ENCODE results near the gene PTK7.
A peak's percentile ranks its signal among the peaks of the same experiment; 100 is the strongest.

Gene PTK7

DNA sequence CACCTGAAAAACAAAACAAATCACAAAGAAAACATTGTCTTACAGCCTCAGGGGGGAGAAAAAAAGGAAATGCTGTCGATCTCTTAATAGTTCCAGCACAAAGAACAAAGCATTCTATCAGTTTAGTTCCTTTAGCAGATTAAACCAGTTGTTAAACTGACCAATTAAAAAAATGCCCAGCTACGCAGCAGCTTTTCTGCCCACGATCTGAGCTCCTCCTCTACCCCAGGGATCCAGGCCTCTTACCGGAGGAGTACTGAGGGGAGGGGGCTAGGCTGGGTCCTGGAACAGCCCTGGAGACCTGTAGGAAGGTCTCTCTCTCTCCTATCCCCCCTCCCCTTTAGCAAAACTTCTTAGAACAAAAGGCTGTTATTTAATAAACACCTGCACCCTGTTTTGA, 13.4 kb downstream of the PTK7 start:
- peak overlapping the region; percentile 38 to 43 for H3K4ac ChIP-seq (ENCODE audit: low read depth in 1 of 2, low read length in 2 of 2)
- H3K4me3 ChIP-seq (ENCODE audit: insufficient read depth in 1 of 2, low read depth in 1 of 2, low read length in 2 of 2) = no peak overlapping the region
- H3K4me1 ChIP-seq (ENCODE audit: control insufficient read depth, insufficient read depth, low read depth, low read length) = peaks cover 45% of the 10 kb centered on the region
- no CpG with 5 or more reads among the region's 4 CpGs for WGBS
- no peak for DNase-seq
- peak overlapping the region in 1 of 2 experiments; percentile 46 for H3K18ac ChIP-seq (ENCODE audit: low read depth in 1 of 2, low read length in 2 of 2)
- H2AFZ ChIP-seq (ENCODE audit: low read depth, low read length) = no peak overlapping the region
- H3K9ac ChIP-seq (ENCODE audit: low read length) = peak overlapping the region; percentile 17
- no peak overlapping the region for H2BK120ac ChIP-seq (ENCODE audit: low read depth, low read length)
- no peak overlapping the region for H3K14ac ChIP-seq (ENCODE audit: low read length in 2 of 2)
- peak overlapping the region; percentile 77 for H2BK5ac ChIP-seq (ENCODE audit: low read depth, low read length, poor library complexity, severe bottlenecking)
- H3K4me2 ChIP-seq (ENCODE audit: low read length, poor library complexity, severe bottlenecking) = peak overlapping the region; percentile 46
- no peaks in the 10 kb centered on the region for H3K9me3 ChIP-seq (ENCODE audit: control insufficient read depth, low read length)
- H3K79me1 ChIP-seq (replicated peaks; ENCODE audit: low read length, poor library complexity, severe bottlenecking) = peaks cover 3% of the 10 kb centered on the region
- peak overlapping the region; percentile 88 for H3K27ac ChIP-seq (ENCODE audit: low read length, poor library complexity, severe bottlenecking)
- peak overlapping the region; percentile 84 for H2BK15ac ChIP-seq (ENCODE audit: low read depth, poor library complexity, severe bottlenecking)
- H3K23ac ChIP-seq (ENCODE audit: low read length in 2 of 2) = peak overlapping the region in 1 of 2 experiments; percentile 89
- peak overlapping the region; percentile 97 for H2AK5ac ChIP-seq (ENCODE audit: low read length, severe bottlenecking)
- H3K36me3 ChIP-seq (ENCODE audit: control insufficient read depth in 1 of 2, insufficient read depth in 2 of 2, low read depth in 1 of 2, low read length in 2 of 2) = no peaks in the 10 kb centered on the region
- H4K8ac ChIP-seq (ENCODE audit: low read length) = no peak overlapping the region
- peak overlapping the region; percentile 77 for H4K91ac ChIP-seq (ENCODE audit: low read length)
- H2BK12ac ChIP-seq (ENCODE audit: low read length in 2 of 2) = no peak overlapping the region
- H3K27me3 ChIP-seq (ENCODE audit: control insufficient read depth in 1 of 2, insufficient read depth in 1 of 2, low read length in 2 of 2) = no peaks in the 10 kb centered on the region

DNA sequence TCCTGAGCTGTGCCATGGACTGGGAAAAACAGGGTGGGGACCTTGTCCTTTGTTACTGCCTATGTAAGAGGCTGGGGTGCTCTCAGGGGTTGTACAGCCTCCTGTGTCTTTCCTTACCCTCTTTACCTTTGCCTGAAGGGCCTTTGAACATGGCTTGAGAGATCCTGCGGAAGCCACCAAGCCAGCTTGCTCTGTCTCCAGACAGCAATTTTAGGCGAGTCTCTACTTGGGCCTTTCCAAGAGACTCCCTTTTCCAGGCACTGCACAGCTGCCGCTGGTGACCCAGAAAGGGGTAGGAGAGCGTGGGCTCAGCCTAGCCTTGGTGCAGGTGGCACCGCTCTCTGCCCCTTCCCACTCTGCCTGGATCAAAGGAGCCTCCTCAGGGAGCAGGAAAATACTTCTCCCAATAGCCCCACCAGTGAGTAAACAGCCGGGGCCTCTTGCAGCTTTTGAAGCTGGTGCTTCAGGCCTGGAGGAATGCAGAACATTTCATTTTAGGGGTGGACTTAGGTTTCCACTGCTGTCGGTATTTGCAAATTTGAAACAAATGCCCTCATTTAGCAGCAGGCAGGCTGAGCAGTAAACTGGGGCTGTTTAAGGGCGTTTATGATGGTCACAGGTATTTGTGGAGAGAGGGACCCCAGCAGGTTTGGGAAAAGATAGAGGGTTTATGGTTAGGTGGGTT, 13.9 kb downstream of the PTK7 start:
- H2BK5ac ChIP-seq (ENCODE audit: low read depth, low read length, poor library complexity, severe bottlenecking) = peak overlapping the region; percentile 77
- no peak overlapping the region for H3K14ac ChIP-seq (ENCODE audit: low read length in 2 of 2)
- peak overlapping the region in 1 of 2 experiments; percentile 89 for H3K23ac ChIP-seq (ENCODE audit: low read length in 2 of 2)
- peak overlapping the region; percentile 77 for H4K91ac ChIP-seq (ENCODE audit: low read length)
- WGBS = 43% methylated on average over 7 of the region's 8 CpGs
- H2BK15ac ChIP-seq (ENCODE audit: low read depth, poor library complexity, severe bottlenecking) = peak overlapping the region; percentile 84
- peak overlapping the region in 1 of 2 experiments; percentile 46 for H3K18ac ChIP-seq (ENCODE audit: low read depth in 1 of 2, low read length in 2 of 2)
- H3K9me3 ChIP-seq (ENCODE audit: control insufficient read depth, low read length) = no peaks in the 10 kb centered on the region
- no peak overlapping the region for H2BK120ac ChIP-seq (ENCODE audit: low read depth, low read length)
- no peak overlapping the region for H3K4me3 ChIP-seq (ENCODE audit: insufficient read depth in 1 of 2, low read depth in 1 of 2, low read length in 2 of 2)
- no peaks in the 10 kb centered on the region for H3K36me3 ChIP-seq (ENCODE audit: control insufficient read depth in 1 of 2, insufficient read depth in 2 of 2, low read depth in 1 of 2, low read length in 2 of 2)
- peaks cover 45% of the 10 kb centered on the region for H3K4me1 ChIP-seq (ENCODE audit: control insufficient read depth, insufficient read depth, low read depth, low read length)
- H2AFZ ChIP-seq (ENCODE audit: low read depth, low read length) = no peak overlapping the region
- H4K8ac ChIP-seq (ENCODE audit: low read length) = peak overlapping the region; percentile 35
- H2AK5ac ChIP-seq (ENCODE audit: low read length, severe bottlenecking) = peak overlapping the region; percentile 97
- peak overlapping the region; percentile 17 for H3K9ac ChIP-seq (ENCODE audit: low read length)
- no peak overlapping the region for H2BK12ac ChIP-seq (ENCODE audit: low read length in 2 of 2)
- peak overlapping the region; percentile 38 to 67 for H3K4ac ChIP-seq (ENCODE audit: low read depth in 1 of 2, low read length in 2 of 2)
- H3K4me2 ChIP-seq (ENCODE audit: low read length, poor library complexity, severe bottlenecking) = peak overlapping the region; percentile 46
- H3K79me1 ChIP-seq (replicated peaks; ENCODE audit: low read length, poor library complexity, severe bottlenecking) = peaks cover 3% of the 10 kb centered on the region
- H3K27me3 ChIP-seq (ENCODE audit: control insufficient read depth in 1 of 2, insufficient read depth in 1 of 2, low read length in 2 of 2) = no peaks in the 10 kb centered on the region
- H3K27ac ChIP-seq (ENCODE audit: low read length, poor library complexity, severe bottlenecking) = peak overlapping the region; percentile 88
- peak; percentile 20 for DNase-seq

GRCh38 chr6:43090559-43090956, 14.4 kb downstream of the PTK7 start:
- Histone ChIP-seq H3K14ac (ENCODE audit: low read length in 2 of 2) (no peak overlapping the region), H3K27me3 (ENCODE audit: control insufficient read depth in 1 of 2, insufficient read depth in 1 of 2, low read length in 2 of 2) (no peaks in the 10 kb centered on the region), H4K91ac (ENCODE audit: low read length) (no peak overlapping the region), H2BK15ac (ENCODE audit: low read depth, poor library complexity, severe bottlenecking) (no peak overlapping the region), H2BK5ac (ENCODE audit: low read depth, low read length, poor library complexity, severe bottlenecking) (no peak overlapping the region), H2BK120ac (ENCODE audit: low read depth, low read length) (no peak overlapping the region), H3K27ac (ENCODE audit: low read length, poor library complexity, severe bottlenecking) (peak overlapping the region; percentile 88), H4K8ac (ENCODE audit: low read length) (no peak overlapping the region), H3K4ac (ENCODE audit: low read depth in 1 of 2, low read length in 2 of 2) (peak overlapping the region in 1 of 2 experiments; percentile 11), H2BK12ac (ENCODE audit: low read length in 2 of 2) (no peak overlapping the region), H3K4me1 (ENCODE audit: control insufficient read depth, insufficient read depth, low read depth, low read length) (peaks cover 45% of the 10 kb centered on the region), H2AFZ (ENCODE audit: low read depth, low read length) (no peak overlapping the region), H3K9me3 (ENCODE audit: control insufficient read depth, low read length) (no peaks in the 10 kb centered on the region), H3K4me3 (ENCODE audit: insufficient read depth in 1 of 2, low read depth in 1 of 2, low read length in 2 of 2) (no peak overlapping the region), H3K36me3 (ENCODE audit: control insufficient read depth in 1 of 2, insufficient read depth in 2 of 2, low read depth in 1 of 2, low read length in 2 of 2) (no peaks in the 10 kb centered on the region), H3K23ac (ENCODE audit: low read length in 2 of 2) (no peak overlapping the region), H3K18ac (ENCODE audit: low read depth in 1 of 2, low read length in 2 of 2) (no peak overlapping the region), H3K4me2 (ENCODE audit: low read length, poor library complexity, severe bottlenecking) (peak overlapping the region; percentile 46), H3K9ac (ENCODE audit: low read length) (peak overlapping the region; percentile 17), H2AK5ac (ENCODE audit: low read length, severe bottlenecking) (peak overlapping the region; percentile 97), H3K79me1 (replicated peaks; ENCODE audit: low read length, poor library complexity, severe bottlenecking) (peaks cover 3% of the 10 kb centered on the region)
- 60% methylated on average over 2 of the region's 2 CpGs for WGBS
- DNase-seq = peak; percentile 27

DNA sequence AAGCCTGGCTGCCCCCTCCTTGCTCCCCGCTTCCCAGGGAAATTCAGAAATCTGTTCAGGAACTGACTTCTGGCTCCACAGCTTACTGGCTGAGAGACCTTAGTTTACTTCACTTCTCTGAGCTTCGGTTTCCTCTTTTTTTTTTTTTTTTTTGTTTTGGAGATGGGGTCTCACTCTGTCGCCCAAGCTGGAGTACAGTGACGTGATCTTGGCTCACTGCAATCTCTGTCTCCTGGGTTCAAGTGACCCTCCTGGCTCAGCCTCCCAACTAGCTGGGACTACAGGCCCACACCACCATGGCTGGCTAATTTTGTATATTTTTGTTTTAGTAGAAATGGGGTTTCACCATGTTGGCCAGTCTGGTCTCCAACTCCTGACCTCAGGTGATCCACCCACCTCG, 14.9 kb downstream of the PTK7 start:
- no peak for DNase-seq
- Histone ChIP-seq H2BK5ac (ENCODE audit: low read depth, low read length, poor library complexity, severe bottlenecking) (no peak overlapping the region), H3K14ac (ENCODE audit: low read length in 2 of 2) (no peak overlapping the region), H3K4me3 (ENCODE audit: insufficient read depth in 1 of 2, low read depth in 1 of 2, low read length in 2 of 2) (no peak overlapping the region), H2AK5ac (ENCODE audit: low read length, severe bottlenecking) (peak overlapping the region; percentile 96), H3K79me1 (replicated peaks; ENCODE audit: low read length, poor library complexity, severe bottlenecking) (peaks cover 3% of the 10 kb centered on the region), H2BK120ac (ENCODE audit: low read depth, low read length) (no peak overlapping the region), H2AFZ (ENCODE audit: low read depth, low read length) (no peak overlapping the region), H3K27me3 (ENCODE audit: control insufficient read depth in 1 of 2, insufficient read depth in 1 of 2, low read length in 2 of 2) (no peaks in the 10 kb centered on the region), H3K9me3 (ENCODE audit: control insufficient read depth, low read length) (no peaks in the 10 kb centered on the region), H3K9ac (ENCODE audit: low read length) (no peak overlapping the region), H2BK15ac (ENCODE audit: low read depth, poor library complexity, severe bottlenecking) (no peak overlapping the region), H2BK12ac (ENCODE audit: low read length in 2 of 2) (no peak overlapping the region), H3K36me3 (ENCODE audit: control insufficient read depth in 1 of 2, insufficient read depth in 2 of 2, low read depth in 1 of 2, low read length in 2 of 2) (no peaks in the 10 kb centered on the region), H3K4ac (ENCODE audit: low read depth in 1 of 2, low read length in 2 of 2) (no peak overlapping the region), H4K91ac (ENCODE audit: low read length) (no peak overlapping the region), H4K8ac (ENCODE audit: low read length) (no peak overlapping the region), H3K23ac (ENCODE audit: low read length in 2 of 2) (no peak overlapping the region), H3K4me1 (ENCODE audit: control insufficient read depth, insufficient read depth, low read depth, low read length) (peaks cover 46% of the 10 kb centered on the region), H3K4me2 (ENCODE audit: low read length, poor library complexity, severe bottlenecking) (no peak overlapping the region), H3K18ac (ENCODE audit: low read depth in 1 of 2, low read length in 2 of 2) (no peak overlapping the region), H3K27ac (ENCODE audit: low read length, poor library complexity, severe bottlenecking) (peak overlapping the region; percentile 88)
- WGBS = 95% methylated on average over 4 of the region's 5 CpGs

Data from mesenchymal stem cell (in vitro differentiated cells and primary cell).